Measurements from ENCODE around the gene GMDS. TPM values are rescaled to one million over a fixed set of nuclear protein-coding genes. Genes with fewer than 3 reads are reported as not detected.

The GMDS gene
- total RNA-seq, 1 experiment from 2014 or later = 27.6 TPM

DNA sequence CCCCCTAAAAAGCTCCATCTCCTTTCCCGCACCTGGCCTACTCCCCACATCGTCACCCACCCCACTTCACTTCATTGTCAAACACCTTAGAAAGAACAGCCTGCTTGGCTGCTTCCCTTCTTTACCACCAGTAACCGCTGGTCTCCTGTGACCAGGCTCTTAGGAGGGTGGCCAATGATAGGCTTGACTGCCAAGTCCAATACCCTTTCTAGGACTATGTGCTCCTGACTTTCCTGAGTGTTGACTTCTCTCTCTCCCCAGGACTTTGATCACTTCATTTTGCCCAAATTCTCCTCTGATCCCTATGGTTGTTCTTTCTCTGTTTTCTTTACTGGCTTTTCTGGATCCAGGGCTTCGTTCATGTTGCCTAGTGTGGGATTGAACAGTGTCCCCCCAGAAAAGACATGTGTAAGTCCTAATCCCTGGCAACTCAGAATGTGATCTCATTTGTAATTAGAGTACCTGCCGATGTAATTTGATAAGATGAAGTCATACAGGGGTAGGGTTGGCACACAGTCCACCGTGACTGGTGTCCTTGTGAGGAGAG is 254.0 kb downstream of the GMDS start:
- H3K9ac ChIP-seq (ENCODE audit: extremely low read depth, insufficient read length, low read length) = no peak overlapping the region
- no peak overlapping the region for H2AFZ ChIP-seq (ENCODE audit: low read length)
- H3K9me3 ChIP-seq (ENCODE audit: control insufficient read depth, low read depth, low read length) = no peaks in the 10 kb centered on the region
- no peak overlapping the region for H3K4ac ChIP-seq (ENCODE audit: low read depth, low read length)
- H3K4me2 ChIP-seq (ENCODE audit: insufficient read depth, insufficient read length, low read length) = no peak overlapping the region
- no peak overlapping the region for H2BK5ac ChIP-seq (ENCODE audit: insufficient read length, low read length)
- TF ChIP-seq, protein P1, sequence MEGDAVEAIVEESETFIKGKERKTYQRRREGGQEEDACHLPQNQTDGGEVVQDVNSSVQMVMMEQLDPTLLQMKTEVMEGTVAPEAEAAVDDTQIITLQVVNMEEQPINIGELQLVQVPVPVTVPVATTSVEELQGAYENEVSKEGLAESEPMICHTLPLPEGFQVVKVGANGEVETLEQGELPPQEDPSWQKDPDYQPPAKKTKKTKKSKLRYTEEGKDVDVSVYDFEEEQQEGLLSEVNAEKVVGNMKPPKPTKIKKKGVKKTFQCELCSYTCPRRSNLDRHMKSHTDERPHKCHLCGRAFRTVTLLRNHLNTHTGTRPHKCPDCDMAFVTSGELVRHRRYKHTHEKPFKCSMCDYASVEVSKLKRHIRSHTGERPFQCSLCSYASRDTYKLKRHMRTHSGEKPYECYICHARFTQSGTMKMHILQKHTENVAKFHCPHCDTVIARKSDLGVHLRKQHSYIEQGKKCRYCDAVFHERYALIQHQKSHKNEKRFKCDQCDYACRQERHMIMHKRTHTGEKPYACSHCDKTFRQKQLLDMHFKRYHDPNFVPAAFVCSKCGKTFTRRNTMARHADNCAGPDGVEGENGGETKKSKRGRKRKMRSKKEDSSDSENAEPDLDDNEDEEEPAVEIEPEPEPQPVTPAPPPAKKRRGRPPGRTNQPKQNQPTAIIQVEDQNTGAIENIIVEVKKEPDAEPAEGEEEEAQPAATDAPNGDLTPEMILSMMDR (conservative IDR thresholded peaks at IDR 0.05) = no peak
- H3K56ac ChIP-seq (ENCODE audit: insufficient read length, low read depth, low read length) = no peak overlapping the region
- H3K23me2 ChIP-seq (ENCODE audit: insufficient read length, low read depth, low read length, poor library complexity, severe bottlenecking) = no peaks in the 10 kb centered on the region
- no peak overlapping the region for H3K4me3 Mint-ChIP-seq
- H3K9me3 Mint-ChIP-seq = no peaks in the 10 kb centered on the region
- no peak overlapping the region for H2BK15ac ChIP-seq (ENCODE audit: low read depth, low read length)
- H3K14ac ChIP-seq (ENCODE audit: insufficient read depth, low read length) = no peak overlapping the region
- no peak overlapping the region for H2BK20ac ChIP-seq (ENCODE audit: low read depth, low read length, poor library complexity, severe bottlenecking)
- H3K23ac ChIP-seq (ENCODE audit: insufficient read length, low read depth, low read length) = no peak overlapping the region
- no peak overlapping the region for H2BK120ac ChIP-seq (ENCODE audit: low read depth, low read length, poor library complexity, severe bottlenecking)
- no peak overlapping the region for H2AK5ac ChIP-seq (ENCODE audit: insufficient read length, low read length)
- H3K4me1 ChIP-seq (ENCODE audit: insufficient read depth, low read length) = 0 out of 2 replicates have a peak, but pooled peaks cover 3% of the 10 kb centered on the region
- no peak overlapping the region for H4K5ac ChIP-seq (ENCODE audit: insufficient read length, low read depth, low read length)
- H3K36me3 Mint-ChIP-seq (ENCODE audit: insufficient read depth in 1 of 3, low read depth in 3 of 3) = no peaks in the 10 kb centered on the region; a peak in 1 of 7 replicates
- H4K8ac ChIP-seq (replicated peaks; ENCODE audit: insufficient read length, low read depth, low read length) = no peak overlapping the region
- WGBS (ENCODE audit: extremely low coverage, insufficient read length, low lambda C conversion rate) = no CpG with 5 or more reads among the region's 6 CpGs
- DNase-seq = no peak
- no peak overlapping the region for H3K27ac ChIP-seq (ENCODE audit: insufficient read length, low read depth, low read length)
- H3K27ac Mint-ChIP-seq = no peak overlapping the region
- no peaks in the 10 kb centered on the region for H3K27me3 Mint-ChIP-seq (ENCODE audit: low read depth)
- H3K27me3 ChIP-seq (ENCODE audit: insufficient read depth, low read length) = no peaks in the 10 kb centered on the region
- no peak overlapping the region for H2BK12ac ChIP-seq (ENCODE audit: insufficient read length, low read depth, low read length)
- no peak overlapping the region for H3T11ph ChIP-seq (ENCODE audit: low read length)
- no peaks in the 10 kb centered on the region for H3K79me1 ChIP-seq (ENCODE audit: insufficient read depth, low read depth, low read length, poor library complexity, severe bottlenecking)
- H3K4me1 Mint-ChIP-seq = peaks cover 6 to 7% of the 10 kb centered on the region in 2 experiments
- H3K79me2 ChIP-seq (ENCODE audit: insufficient read depth, low read length) = no peaks in the 10 kb centered on the region
- no peaks in the 10 kb centered on the region for H4K20me1 ChIP-seq (ENCODE audit: control insufficient read depth, insufficient read depth, insufficient read length)
- no peak overlapping the region for H4K91ac ChIP-seq (ENCODE audit: insufficient read length, low read depth, low read length)
- H3K18ac ChIP-seq (ENCODE audit: insufficient read length, low read depth, low read length) = no peak overlapping the region
